Activated CD4-positive, alpha-beta T cell treated with anti-CD3 and anti-CD28 coated beads for 4 hours (primary cell): ENCODE data around the gene CSMD2.

Experiments
- DNase-seq, 2 donors: peaks; one replicate each; pipeline ENCODE4 v3.0.0-alpha.2; 2020

The CSMD2 gene

DNA sequence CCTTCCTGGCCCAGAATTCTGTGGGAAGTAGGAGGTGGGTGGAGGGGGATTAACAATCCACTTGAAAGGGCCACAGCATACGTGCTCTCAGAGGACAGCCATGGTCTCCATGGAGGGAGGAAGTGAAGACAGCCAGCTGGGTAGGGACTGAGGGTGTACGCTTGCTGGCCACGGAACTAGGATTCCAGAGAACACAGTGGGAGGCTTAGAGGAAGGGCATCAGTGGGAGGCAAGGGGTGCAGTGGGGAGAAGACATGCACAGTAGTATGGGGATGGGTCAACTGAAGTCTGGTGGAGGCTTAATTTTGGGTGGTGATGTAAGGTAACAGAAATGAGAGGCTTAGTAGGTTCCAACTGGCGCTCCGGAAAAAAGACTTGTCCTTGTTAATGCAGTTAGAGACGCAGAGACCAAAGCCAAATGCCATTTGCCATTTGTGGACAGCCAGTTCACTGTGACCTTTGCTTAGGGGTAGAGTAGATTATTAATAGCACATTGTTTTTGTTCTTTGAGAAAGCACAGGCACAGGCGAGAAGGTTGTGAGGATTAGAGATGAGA is 589.6 kb downstream of the CSMD2 start:
- DNase-seq, result no peak

GRCh38 chr1:33573661-33574060 is 591.4 kb downstream of the CSMD2 start:
- no peak for DNase-seq

- no peak for DNase-seq
Measured at GRCh38 chr1:33572387-33572786, 592.6 kb downstream of the CSMD2 start.

DNA sequence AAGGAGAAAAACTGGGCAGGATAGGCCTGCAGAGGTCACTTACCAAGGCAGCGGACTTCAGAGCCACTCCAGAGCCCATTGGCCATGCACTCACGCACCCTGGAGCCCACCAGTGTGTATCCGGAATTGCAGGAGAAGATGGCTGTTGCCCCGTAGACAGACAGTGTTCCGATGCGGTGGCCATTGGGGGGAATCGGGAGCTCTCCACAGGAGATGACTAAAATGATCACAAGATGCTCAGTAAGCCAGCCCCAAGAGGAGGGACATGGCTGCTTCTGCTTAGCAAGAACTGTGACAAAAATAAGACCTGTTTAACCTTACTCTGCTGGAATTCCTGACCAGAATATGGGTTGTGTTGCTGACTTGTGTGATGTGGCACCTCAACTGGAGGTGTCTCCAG is 595.7 kb downstream of the CSMD2 start:
- DNase-seq, result no peak

GRCh38 chr1:33563699-33564098 is 601.3 kb downstream of the CSMD2 start:
- no peak for DNase-seq

DNA sequence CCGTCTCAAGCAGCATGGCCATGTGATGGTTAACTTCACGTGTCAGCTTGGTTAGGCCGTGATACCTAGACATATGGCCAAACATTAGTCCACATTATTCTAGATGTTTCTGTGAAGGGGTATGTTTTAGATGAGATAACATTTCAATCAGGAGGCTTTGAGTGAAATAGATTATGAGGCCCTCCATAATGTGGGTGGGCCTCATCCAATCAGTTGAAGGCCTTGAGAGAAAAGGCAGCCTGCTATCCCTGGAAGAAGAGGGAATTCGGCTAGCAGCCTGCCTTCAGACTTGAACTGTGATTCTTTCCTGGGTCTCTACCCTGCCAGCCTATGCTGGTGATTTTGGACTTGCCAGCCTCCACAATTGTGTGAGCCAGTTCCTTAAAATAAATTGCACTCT is 602.5 kb downstream of the CSMD2 start:
- no peak for DNase-seq

DNA sequence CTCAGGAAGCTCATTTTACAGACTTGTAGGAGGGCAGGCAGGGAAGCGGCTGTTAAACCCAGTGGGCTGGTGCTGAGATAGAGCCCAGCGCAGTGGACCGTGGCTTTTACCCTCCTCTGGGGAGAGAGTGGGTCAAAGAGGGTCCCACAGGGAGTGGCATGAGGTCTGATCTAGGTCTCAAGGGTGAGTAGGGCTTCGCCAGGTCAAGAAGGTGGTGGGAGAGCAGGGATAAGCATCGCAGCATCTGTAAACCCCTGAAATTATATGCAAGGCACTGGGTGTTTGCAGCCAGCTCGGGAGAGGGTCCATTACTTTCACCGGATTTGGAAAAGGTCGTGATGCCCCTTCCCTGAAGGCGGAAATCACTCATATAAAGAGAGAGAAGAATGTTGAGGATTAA is 603.5 kb downstream of the CSMD2 start:
- no peak for DNase-seq

- no peak for DNase-seq
Measured at GRCh38 chr1:33560680-33561079, 604.4 kb downstream of the CSMD2 start.

DNA sequence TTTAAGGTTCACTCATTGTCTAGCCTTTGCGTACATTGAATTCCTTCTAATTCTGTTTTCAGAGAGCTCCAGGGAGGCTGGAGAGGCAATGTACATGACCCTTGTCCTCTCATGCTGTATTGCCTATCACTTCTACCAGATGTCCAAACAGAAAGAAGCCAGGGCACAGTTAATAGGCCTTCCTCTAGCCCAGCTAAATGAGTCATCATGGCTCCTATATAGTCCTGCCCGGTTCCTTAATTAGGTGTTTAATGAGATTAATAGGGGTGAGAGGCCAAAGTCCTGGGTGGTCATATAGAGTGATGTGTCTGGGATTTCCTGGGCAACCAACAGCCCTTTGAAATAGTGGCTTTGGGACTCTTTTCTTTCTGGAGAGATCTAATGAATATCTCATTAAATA is 616.3 kb downstream of the CSMD2 start:
- DNase-seq, result no peak

DNA sequence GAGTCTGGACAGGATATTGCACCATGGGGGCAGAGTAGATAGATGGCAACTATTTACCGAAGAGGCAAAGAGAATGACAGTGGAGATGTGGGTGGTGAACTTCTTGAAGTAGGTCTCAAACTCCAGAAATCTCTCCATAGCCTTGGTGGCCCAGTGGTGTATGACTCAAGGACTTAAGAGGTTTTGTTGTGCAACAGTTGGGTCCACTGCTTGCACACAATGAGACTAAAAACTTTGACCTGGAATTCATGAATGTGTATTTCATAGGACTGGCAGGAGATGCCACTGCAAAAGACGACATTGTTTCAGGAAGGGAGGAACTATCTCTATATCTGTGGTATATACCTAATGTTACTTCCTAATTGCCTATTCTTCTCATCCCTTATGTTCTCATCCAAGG is 616.7 kb downstream of the CSMD2 start:
- no peak for DNase-seq

DNA sequence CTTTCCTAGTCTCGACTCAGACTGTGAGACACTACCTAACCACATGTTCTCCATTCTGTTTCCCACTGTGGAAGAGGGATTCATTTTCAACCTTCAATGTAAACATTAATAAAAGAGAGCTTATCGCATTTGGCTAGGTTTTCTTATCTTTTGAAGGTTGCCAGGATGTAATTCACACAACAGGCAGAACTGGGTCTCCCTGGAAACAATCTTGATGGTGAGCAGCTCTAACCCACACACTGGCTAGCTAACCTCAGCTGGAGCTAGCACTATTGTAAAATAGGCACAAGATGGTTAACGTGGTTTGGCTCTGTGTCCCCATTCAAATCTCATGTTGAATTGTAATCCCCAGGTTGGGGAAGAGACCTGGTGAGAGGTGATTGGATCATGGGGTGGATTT is 617.5 kb downstream of the CSMD2 start:
- no peak for DNase-seq

DNA sequence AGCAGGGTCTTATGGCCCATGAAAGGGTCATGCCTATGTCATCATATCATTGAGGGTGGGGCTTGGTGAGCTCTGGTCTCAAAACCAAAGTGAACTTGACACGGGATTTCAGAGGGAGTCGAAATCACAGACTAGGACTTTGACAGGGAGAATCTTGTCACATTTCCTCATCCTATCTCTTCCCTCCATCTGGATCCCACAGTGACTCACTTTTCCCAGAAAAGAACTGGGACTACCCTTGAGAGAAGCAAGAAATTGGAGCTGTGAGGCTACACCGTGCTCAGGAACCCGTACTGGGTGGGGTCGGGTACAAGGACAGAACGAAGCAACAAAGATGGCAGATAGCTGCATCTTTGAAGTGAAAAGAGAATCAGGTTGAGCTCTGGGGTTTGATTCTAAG is 623.1 kb downstream of the CSMD2 start:
- DNase-seq, result no peak

DNA sequence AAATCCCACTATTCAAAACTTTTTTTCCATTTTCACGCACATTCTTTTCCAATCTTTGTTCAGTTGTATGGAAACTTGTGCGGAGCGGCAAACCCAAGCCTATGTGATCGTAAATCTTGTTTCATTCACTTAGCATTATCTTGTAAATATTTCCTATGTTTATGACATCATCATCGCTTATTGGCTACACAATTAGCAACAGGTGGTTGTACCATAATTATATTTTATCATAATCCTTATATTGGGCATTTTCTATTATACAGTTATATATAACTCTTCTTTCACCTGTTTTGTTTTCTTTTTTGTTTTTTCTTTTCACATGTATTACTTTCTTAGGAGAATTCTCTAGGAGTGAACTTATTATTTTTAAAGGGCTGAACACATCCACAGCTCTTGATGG is 627.1 kb downstream of the CSMD2 start:
- DNase-seq, result no peak

DNA sequence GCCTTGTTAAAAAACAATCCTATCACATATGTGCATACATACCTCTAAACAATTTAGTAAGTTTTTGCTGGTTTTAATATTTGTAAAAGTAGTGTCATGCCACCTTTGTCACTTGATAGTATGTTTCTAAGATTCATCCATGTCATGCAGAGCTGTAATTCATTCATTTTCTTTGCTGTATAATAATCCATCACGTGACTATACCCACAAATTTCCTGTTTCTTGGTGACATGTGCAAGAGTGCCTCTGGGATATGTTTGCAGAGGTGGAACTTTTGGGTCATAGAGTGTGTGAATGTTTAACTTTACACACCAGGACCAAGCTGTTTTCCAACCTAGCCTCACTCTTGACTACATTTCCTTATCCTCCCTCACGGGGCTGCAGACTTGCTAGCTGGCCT is 629.7 kb downstream of the CSMD2 start:
- DNase-seq, result no peak

- no peak for DNase-seq
Measured at GRCh38 chr1:33532936-33533335, 632.1 kb downstream of the CSMD2 start.

DNA sequence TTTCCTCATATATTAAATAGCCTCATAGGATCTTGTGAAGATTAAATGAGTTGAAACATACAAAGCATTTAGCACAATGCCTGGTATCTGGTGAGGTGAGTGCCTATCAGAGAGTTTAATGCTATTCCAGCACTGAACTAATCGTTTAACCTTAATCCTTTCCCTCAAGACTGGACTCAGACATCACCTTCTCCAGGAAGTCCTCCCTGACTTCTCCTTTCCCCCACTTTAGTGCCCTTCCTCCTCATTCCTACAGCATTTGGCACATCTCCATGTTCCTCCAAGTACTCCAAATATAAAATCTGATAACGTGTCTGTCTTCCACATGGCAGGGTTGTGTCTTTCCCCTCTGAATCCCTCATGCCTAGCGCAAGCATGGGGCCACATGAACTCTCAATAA is 632.8 kb downstream of the CSMD2 start:
- no peak for DNase-seq

DNA sequence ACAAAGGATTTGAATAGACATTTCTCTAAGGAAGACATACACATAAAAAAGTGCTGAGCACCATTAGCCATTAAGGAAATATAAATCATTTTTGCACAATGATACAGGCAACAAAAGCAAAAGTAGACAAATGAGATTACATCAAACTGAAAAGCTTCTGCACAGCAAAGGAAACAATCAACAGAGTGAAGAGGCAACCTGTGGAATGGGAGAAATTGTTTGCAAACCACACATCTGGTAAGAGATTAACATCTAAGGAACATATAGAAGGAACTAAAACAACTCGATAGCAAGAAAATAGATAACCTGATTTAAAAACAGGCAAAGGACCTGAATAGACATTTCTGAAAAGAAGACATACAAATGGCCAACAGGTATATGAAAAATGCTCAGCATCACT is 635.1 kb downstream of the CSMD2 start:
- no peak for DNase-seq

GRCh38 chr1:33527934-33528333 is 637.1 kb downstream of the CSMD2 start:
- DNase-seq, result no peak

- DNase-seq, result no peak
Measured at GRCh38 chr1:33524586-33524985, 640.4 kb downstream of the CSMD2 start.

- DNase-seq, result no peak
Measured at GRCh38 chr1:33519240-33519884, 645.7 kb downstream of the CSMD2 start.

DNA sequence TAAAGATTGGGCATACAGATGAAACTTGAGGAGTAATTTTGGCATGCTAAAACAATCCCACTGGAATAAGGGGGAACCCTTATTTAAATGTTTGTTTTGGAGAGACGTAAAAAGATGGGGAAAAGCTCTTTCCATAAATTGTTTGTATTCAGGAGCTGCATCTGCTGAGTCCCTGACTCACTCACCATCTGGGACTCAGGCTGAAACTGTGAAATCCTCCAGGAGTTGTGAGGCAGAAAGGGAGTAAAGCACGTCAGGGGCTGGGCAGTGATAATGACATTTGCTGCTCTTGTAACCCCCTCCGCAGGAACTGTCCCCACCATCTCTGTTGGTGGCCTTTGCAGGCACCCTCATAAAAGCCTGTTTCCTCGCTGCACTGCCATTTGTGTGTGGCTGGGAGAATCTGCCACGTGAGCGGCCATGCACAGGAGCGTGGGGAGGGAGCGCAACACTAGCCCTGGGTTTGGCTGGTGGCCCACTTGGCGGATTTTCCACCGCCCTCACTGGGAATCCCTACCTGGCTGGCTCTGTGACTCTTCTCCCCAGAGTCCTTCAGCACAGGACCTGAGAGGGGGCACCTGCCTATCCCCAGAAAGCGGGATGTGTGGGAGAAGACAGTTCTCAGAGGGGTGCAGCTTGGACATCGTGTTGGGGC is 647.3 kb downstream of the CSMD2 start:
- DNase-seq, result no peak

DNA sequence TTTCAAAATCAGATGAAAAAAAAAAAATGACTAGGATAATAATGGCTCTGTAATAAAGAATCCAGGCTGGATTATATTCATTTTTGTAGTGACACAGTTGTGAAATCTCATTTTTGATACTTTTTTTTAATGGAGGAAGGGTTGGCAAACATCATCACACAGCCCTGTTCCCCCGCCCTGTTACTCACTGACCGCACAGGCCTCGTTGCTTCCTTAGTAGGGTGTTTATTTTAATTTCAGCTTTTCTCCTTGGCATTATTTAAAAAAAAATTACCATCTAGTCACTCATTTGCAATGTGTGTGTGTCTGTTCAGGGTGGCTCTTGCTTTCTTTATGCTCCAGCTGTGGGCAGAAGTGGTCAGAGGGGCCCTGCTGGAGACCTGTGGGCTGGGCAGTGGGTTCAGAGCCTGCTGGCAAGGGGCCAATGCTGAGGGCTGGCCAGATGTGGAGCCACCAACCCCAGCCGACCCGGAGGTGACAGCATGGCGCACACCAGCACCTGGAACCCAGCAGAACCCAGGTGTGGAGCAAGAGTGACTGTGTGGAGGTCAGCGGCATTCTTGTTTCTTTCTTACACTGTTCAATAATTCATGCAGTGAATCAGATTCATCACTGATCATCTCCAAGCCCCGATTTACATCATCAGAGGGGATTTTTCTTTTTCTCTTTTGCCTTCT is 648.0 kb downstream of the CSMD2 start:
- DNase-seq, result no peak

GRCh38 chr1:33516428-33516827 is 648.6 kb downstream of the CSMD2 start:
- no peak for DNase-seq

GRCh38 chr1:33515607-33516006 is 649.4 kb downstream of the CSMD2 start:
- DNase-seq, result no peak
